ENCODE measurements around the gene PRCC.

PRCC gene

GRCh38 chr1:156832434-156832833, 65.1 kb downstream of the PRCC start:
- H3K27ac ChIP-seq (ENCODE audit: low read length), result no peak overlapping the region
- no peaks in the 10 kb centered on the region for H3K4me1 ChIP-seq (ENCODE audit: insufficient read depth, low read length)
- no peaks in the 10 kb centered on the region for H3K36me3 ChIP-seq (ENCODE audit: insufficient read depth, low read depth, low read length)
- H3K9me3 ChIP-seq (ENCODE audit: insufficient read depth, low read depth, low read length), result no peaks in the 10 kb centered on the region
- no peak overlapping the region for H3K4me3 ChIP-seq (ENCODE audit: low read length)
- H3K27me3 ChIP-seq (ENCODE audit: insufficient read depth, low read length), result peaks cover 65% of the 10 kb centered on the region
- no peak overlapping the region for H3K9ac ChIP-seq (ENCODE audit: low read depth, low read length)

- no peak overlapping the region for H3K27ac ChIP-seq (ENCODE audit: low read length)
- H3K9me3 ChIP-seq (ENCODE audit: insufficient read depth, low read depth, low read length), result no peaks in the 10 kb centered on the region
These were observed 66.3 kb downstream of the PRCC start for GRCh38 chr1:156833603-156834002.

GRCh38 chr1:156834322-156834721, 67.0 kb downstream of the PRCC start:
- Histone ChIP-seq H3K27me3 (ENCODE audit: insufficient read depth, low read length) (peaks cover 79% of the 10 kb centered on the region), H3K36me3 (ENCODE audit: insufficient read depth, low read depth, low read length) (no peaks in the 10 kb centered on the region), H3K9ac (ENCODE audit: low read depth, low read length) (no peak overlapping the region), H3K9me3 (ENCODE audit: insufficient read depth, low read depth, low read length) (no peaks in the 10 kb centered on the region), H3K4me3 (ENCODE audit: low read length) (no peak overlapping the region), H3K4me1 (ENCODE audit: insufficient read depth, low read length) (no peaks in the 10 kb centered on the region), H3K27ac (ENCODE audit: low read length) (no peak overlapping the region)

More at GRCh38 chr1:156833603-156834002, 66.3 kb downstream of the PRCC start:
- Histone ChIP-seq H3K36me3 (ENCODE audit: insufficient read depth, low read depth, low read length) (no peaks in the 10 kb centered on the region), H3K27me3 (ENCODE audit: insufficient read depth, low read length) (peaks cover 76% of the 10 kb centered on the region), H3K4me1 (ENCODE audit: insufficient read depth, low read length) (no peaks in the 10 kb centered on the region), H3K4me3 (ENCODE audit: low read length) (no peak overlapping the region), H3K9ac (ENCODE audit: low read depth, low read length) (no peak overlapping the region)

GRCh38 chr1:156836041-156836654, 68.8 kb downstream of the PRCC start:
- H3K9ac ChIP-seq (ENCODE audit: low read depth, low read length), result no peak overlapping the region
- no peak overlapping the region for H3K27ac ChIP-seq (ENCODE audit: low read length)
- no peaks in the 10 kb centered on the region for H3K36me3 ChIP-seq (ENCODE audit: insufficient read depth, low read depth, low read length)
- H3K4me1 ChIP-seq (ENCODE audit: insufficient read depth, low read length), result no peaks in the 10 kb centered on the region
- no peak overlapping the region for H3K4me3 ChIP-seq (ENCODE audit: low read length)
- no peaks in the 10 kb centered on the region for H3K9me3 ChIP-seq (ENCODE audit: insufficient read depth, low read depth, low read length)
- peaks cover 76% of the 10 kb centered on the region for H3K27me3 ChIP-seq (ENCODE audit: insufficient read depth, low read length)

- no peak overlapping the region for H3K4me3 ChIP-seq (ENCODE audit: low read length)
- H3K27me3 ChIP-seq (ENCODE audit: insufficient read depth, low read length), result peaks cover 76% of the 10 kb centered on the region
- no peaks in the 10 kb centered on the region for H3K9me3 ChIP-seq (ENCODE audit: insufficient read depth, low read depth, low read length)
- no peaks in the 10 kb centered on the region for H3K36me3 ChIP-seq (ENCODE audit: insufficient read depth, low read depth, low read length)
- H3K4me1 ChIP-seq (ENCODE audit: insufficient read depth, low read length), result no peaks in the 10 kb centered on the region
- H3K27ac ChIP-seq (ENCODE audit: low read length), result no peak overlapping the region
- no peak overlapping the region for H3K9ac ChIP-seq (ENCODE audit: low read depth, low read length)
These were observed 69.6 kb downstream of the PRCC start for GRCh38 chr1:156836892-156837291.

GRCh38 chr1:156838972-156839371, 71.6 kb downstream of the PRCC start:
- Histone ChIP-seq H3K4me1 (ENCODE audit: insufficient read depth, low read length) (no peaks in the 10 kb centered on the region), H3K4me3 (ENCODE audit: low read length) (no peak overlapping the region), H3K9ac (ENCODE audit: low read depth, low read length) (no peak overlapping the region), H3K36me3 (ENCODE audit: insufficient read depth, low read depth, low read length) (no peaks in the 10 kb centered on the region), H3K27ac (ENCODE audit: low read length) (no peak overlapping the region), H3K9me3 (ENCODE audit: insufficient read depth, low read depth, low read length) (no peaks in the 10 kb centered on the region), H3K27me3 (ENCODE audit: insufficient read depth, low read length) (peaks cover 82% of the 10 kb centered on the region)

GRCh38 chr1:156839426-156840109, 72.2 kb downstream of the PRCC start:
- Histone ChIP-seq H3K9me3 (ENCODE audit: insufficient read depth, low read depth, low read length) (no peaks in the 10 kb centered on the region), H3K4me3 (ENCODE audit: low read length) (no peak overlapping the region), H3K27ac (ENCODE audit: low read length) (no peak overlapping the region), H3K4me1 (ENCODE audit: insufficient read depth, low read length) (no peaks in the 10 kb centered on the region), H3K27me3 (ENCODE audit: insufficient read depth, low read length) (peaks cover 82% of the 10 kb centered on the region), H3K36me3 (ENCODE audit: insufficient read depth, low read depth, low read length) (no peaks in the 10 kb centered on the region), H3K9ac (ENCODE audit: low read depth, low read length) (no peak overlapping the region)

- Histone ChIP-seq H3K4me3 (ENCODE audit: low read length) (no peak overlapping the region), H3K4me1 (ENCODE audit: insufficient read depth, low read length) (0 out of 2 replicates have a peak, but pooled peaks cover 2% of the 10 kb centered on the region), H3K9ac (ENCODE audit: low read depth, low read length) (no peak overlapping the region), H3K27me3 (ENCODE audit: insufficient read depth, low read length) (peaks cover 82% of the 10 kb centered on the region), H3K36me3 (ENCODE audit: insufficient read depth, low read depth, low read length) (no peaks in the 10 kb centered on the region), H3K9me3 (ENCODE audit: insufficient read depth, low read depth, low read length) (no peaks in the 10 kb centered on the region), H3K27ac (ENCODE audit: low read length) (no peak overlapping the region)
These were observed 73.0 kb downstream of the PRCC start for GRCh38 chr1:156840186-156840897.

- Histone ChIP-seq H3K36me3 (ENCODE audit: insufficient read depth, low read depth, low read length) (no peaks in the 10 kb centered on the region), H3K27ac (ENCODE audit: low read length) (no peak overlapping the region), H3K4me3 (ENCODE audit: low read length) (no peak overlapping the region), H3K9me3 (ENCODE audit: insufficient read depth, low read depth, low read length) (no peaks in the 10 kb centered on the region), H3K27me3 (ENCODE audit: insufficient read depth, low read length) (peaks cover 82% of the 10 kb centered on the region), H3K9ac (ENCODE audit: low read depth, low read length) (no peak overlapping the region), H3K4me1 (ENCODE audit: insufficient read depth, low read length) (0 out of 2 replicates have a peak, but pooled peaks cover 2% of the 10 kb centered on the region)
These were observed 73.6 kb downstream of the PRCC start for GRCh38 chr1:156840898-156841279.

- H3K4me3 ChIP-seq (ENCODE audit: low read length), result no peak overlapping the region
- no peak overlapping the region for H3K9ac ChIP-seq (ENCODE audit: low read depth, low read length)
- H3K9me3 ChIP-seq (ENCODE audit: insufficient read depth, low read depth, low read length), result no peaks in the 10 kb centered on the region
- H3K36me3 ChIP-seq (ENCODE audit: insufficient read depth, low read depth, low read length), result no peaks in the 10 kb centered on the region
- 0 out of 2 replicates have a peak, but pooled peaks cover 2% of the 10 kb centered on the region for H3K4me1 ChIP-seq (ENCODE audit: insufficient read depth, low read length)
- H3K27me3 ChIP-seq (ENCODE audit: insufficient read depth, low read length), result peaks cover 82% of the 10 kb centered on the region
- H3K27ac ChIP-seq (ENCODE audit: low read length), result no peak overlapping the region
These were observed 74.0 kb downstream of the PRCC start for GRCh38 chr1:156841295-156841855.

- Histone ChIP-seq H3K4me1 (ENCODE audit: insufficient read depth, low read length) (0 out of 2 replicates have a peak, but pooled peaks cover 2% of the 10 kb centered on the region), H3K4me3 (ENCODE audit: low read length) (no peak overlapping the region), H3K9ac (ENCODE audit: low read depth, low read length) (no peak overlapping the region), H3K36me3 (ENCODE audit: insufficient read depth, low read depth, low read length) (no peaks in the 10 kb centered on the region), H3K27me3 (ENCODE audit: insufficient read depth, low read length) (peaks cover 82% of the 10 kb centered on the region), H3K27ac (ENCODE audit: low read length) (no peak overlapping the region), H3K9me3 (ENCODE audit: insufficient read depth, low read depth, low read length) (no peaks in the 10 kb centered on the region)
These were observed 75.4 kb downstream of the PRCC start for GRCh38 chr1:156842618-156843300.

Measured in iPS-20b (cell line).